H9 (cell line): ENCODE data around the gene CMSS1. TPM values are rescaled to one million over a fixed set of nuclear protein-coding genes. Genes with fewer than 3 reads are reported as not detected.

Experiments used
- DNase-seq: peaks from one replicate; pipeline ENCODE4 v3.0.0-alpha.2; 2017
- H2AFZ ChIP-seq: one replicate; pipeline ENCODE4 v1.6.1; 2013; ENCODE audit warnings: mild to moderate bottlenecking, low read length, control low read depth, moderate library complexity
- H2AK5ac ChIP-seq: 2 replicates; pipeline ENCODE4 v1.6.1; 2013; ENCODE audit warnings: low read length, control low read depth, mixed read lengths; ENCODE audit not compliant: insufficient read length
- H2BK120ac ChIP-seq: one replicate; pipeline ENCODE4 v1.6.1; 2013; ENCODE audit warnings: low read depth, mild to moderate bottlenecking, low read length, control low read depth, inconsistent platforms; ENCODE audit not compliant: poor library complexity, severe bottlenecking
- H2BK12ac ChIP-seq: 2 replicates; pipeline ENCODE4 v1.6.1; 2013; ENCODE audit warnings: low read length, control low read depth, mixed read lengths, low read depth; ENCODE audit not compliant: insufficient read length
- H2BK15ac ChIP-seq: 2 replicates; pipeline ENCODE4 v1.6.1; 2013; ENCODE audit warnings: low read depth, low read length, control low read depth
- H2BK20ac ChIP-seq: one replicate; pipeline ENCODE4 v1.6.1; 2013; ENCODE audit warnings: low read depth, mild to moderate bottlenecking, low read length, control low read depth, inconsistent platforms; ENCODE audit not compliant: poor library complexity, severe bottlenecking
- H2BK5ac ChIP-seq: 2 replicates; pipeline ENCODE4 v1.6.1; 2013; ENCODE audit warnings: low read length, control low read depth, mixed read lengths; ENCODE audit not compliant: insufficient read length
- H3K14ac ChIP-seq: 2 replicates; pipeline ENCODE4 v1.6.1; 2013; ENCODE audit warnings: low read length, control low read depth; ENCODE audit not compliant: insufficient read depth
- H3K18ac ChIP-seq: 2 replicates; pipeline ENCODE4 v1.6.1; 2013; ENCODE audit warnings: low read depth, mild to moderate bottlenecking, mixed read lengths, low read length, control low read depth; ENCODE audit not compliant: insufficient read length
- H3K23ac ChIP-seq: 2 replicates; pipeline ENCODE4 v1.6.1; 2013; ENCODE audit warnings: low read length, control low read depth, mixed read lengths, low read depth; ENCODE audit not compliant: insufficient read length
- H3K23me2 ChIP-seq: 2 replicates; pipeline ENCODE4 v1.6.1; 2013; ENCODE audit warnings: low read depth, mild to moderate bottlenecking, mixed read lengths, low read length, control low read depth; ENCODE audit not compliant: insufficient read length, poor library complexity, severe bottlenecking
- H3K27ac ChIP-seq: 2 replicates; pipeline ENCODE4 v1.5.1; 2013; ENCODE audit warnings: low read length, control low read depth, mixed read lengths, low read depth; ENCODE audit not compliant: insufficient read length
- H3K27me3 ChIP-seq: 2 replicates; pipeline ENCODE4 v1.6.1; 2013; ENCODE audit warnings: low read length, control low read depth, inconsistent platforms; ENCODE audit not compliant: insufficient read depth
- H3K4ac ChIP-seq: 2 replicates; pipeline ENCODE4 v1.6.1; 2013; ENCODE audit warnings: low read depth, mild to moderate bottlenecking, control low read depth, inconsistent platforms, low read length, moderate library complexity
- H3K4me1 ChIP-seq: 2 replicates; pipeline ENCODE4 v1.6.1; 2013; ENCODE audit warnings: low read length, control low read depth, inconsistent platforms; ENCODE audit not compliant: insufficient read depth
- H3K4me2 ChIP-seq: 2 replicates; pipeline ENCODE4 v1.6.1; 2013; ENCODE audit warnings: low read length, control low read depth, mixed read lengths; ENCODE audit not compliant: insufficient read length, insufficient read depth
- H3K56ac ChIP-seq: 2 replicates; pipeline ENCODE4 v1.6.1; 2013; ENCODE audit warnings: low read depth, mild to moderate bottlenecking, mixed read lengths, low read length, control low read depth; ENCODE audit not compliant: insufficient read length
- H3K79me1 ChIP-seq: 2 replicates; pipeline ENCODE4 v1.6.1; 2013; ENCODE audit warnings: low read depth, mild to moderate bottlenecking, moderate library complexity, low read length, control low read depth, inconsistent platforms; ENCODE audit not compliant: insufficient read depth, poor library complexity, severe bottlenecking
- H3K79me2 ChIP-seq: 2 replicates; pipeline ENCODE4 v1.6.1; 2013; ENCODE audit warnings: low read length, control low read depth, inconsistent platforms; ENCODE audit not compliant: insufficient read depth
- H3K9ac ChIP-seq: 2 replicates; pipeline ENCODE4 v1.6.1; 2013; ENCODE audit warnings: low read length, control low read depth, mixed read lengths; ENCODE audit not compliant: insufficient read length; ENCODE audit errors: extremely low read depth
- H3K9me3 ChIP-seq: one replicate; pipeline ENCODE4 v1.6.1; 2013; ENCODE audit warnings: low read depth, low read length, inconsistent platforms; ENCODE audit not compliant: control insufficient read depth
- H3T11ph ChIP-seq: one replicate; pipeline ENCODE4 v1.6.1; 2013; ENCODE audit warnings: mild to moderate bottlenecking, low read length, control low read depth, inconsistent platforms
- H4K20me1 ChIP-seq: one replicate; pipeline ENCODE4 v1.6.1; 2013; ENCODE audit not compliant: control insufficient read depth, insufficient read length, insufficient read depth
- H4K5ac ChIP-seq: 2 replicates; pipeline ENCODE4 v1.6.1; 2013; ENCODE audit warnings: low read depth, mild to moderate bottlenecking, mixed read lengths, low read length, control low read depth; ENCODE audit not compliant: insufficient read length
- H4K8ac ChIP-seq: replicated peaks from 2 replicates; pipeline ENCODE4 v1.6.1; 2013; ENCODE audit warnings: low read length, control low read depth, mixed read lengths, low read depth; ENCODE audit not compliant: insufficient read length
- H4K91ac ChIP-seq: 2 replicates; pipeline ENCODE4 v1.6.1; 2013; ENCODE audit warnings: low read depth, mild to moderate bottlenecking, moderate library complexity, mixed read lengths, low read length, control low read depth; ENCODE audit not compliant: insufficient read length
- H3K27ac Mint-ChIP-seq, 3 experiments: 2 replicates in 2 of 3; 3 replicates in 1 of 3; pipeline ENCODE4 v1.8.0; 2020 to 2021; ENCODE audit warnings: mixed read lengths in 3 of 3, mild to moderate bottlenecking in 1 of 3, moderate library complexity in 1 of 3
- H3K27me3 Mint-ChIP-seq: 2 replicates; pipeline ENCODE4 v1.8.0; 2021; ENCODE audit warnings: low read depth, mild to moderate bottlenecking, moderate library complexity, mixed read lengths
- H3K36me3 Mint-ChIP-seq, 3 experiments: 2 replicates in 2 of 3; 3 replicates in 1 of 3; pipeline ENCODE4 v1.8.0; 2020 to 2021; ENCODE audit warnings: low read depth in 3 of 3, mixed read lengths in 3 of 3; ENCODE audit not compliant: insufficient read depth in 1 of 3
- H3K4me1 Mint-ChIP-seq, 2 experiments: 2 replicates each; pipeline ENCODE4 v1.8.0; 2020; ENCODE audit warnings: mixed read lengths in 2 of 2
- H3K4me3 Mint-ChIP-seq, 2 experiments: 2 replicates in 1 of 2; 3 replicates in 1 of 2; pipeline ENCODE4 v1.8.0; 2020 to 2021; ENCODE audit warnings: mild to moderate bottlenecking in 2 of 2, mixed read lengths in 2 of 2, moderate library complexity in 1 of 2
- H3K9me3 Mint-ChIP-seq, 2 experiments: 2 replicates in 1 of 2; 3 replicates in 1 of 2; pipeline ENCODE4 v1.8.0; 2020; ENCODE audit warnings: mild to moderate bottlenecking in 2 of 2, mixed read lengths in 2 of 2, moderate library complexity in 1 of 2
- WGBS: extraction: QIAGEN DNeasy Blood & Tissue Kit; methylation state at CpG from one replicate; pipeline ENCODE4 v1.1.7; 2013; ENCODE audit warnings: missing lambda C conversion rate, low lambda C conversion rate, mixed read lengths; ENCODE audit not compliant: insufficient read length; ENCODE audit errors: extremely low coverage; 5-methylcytosine and 5-hydroxymethylcytosine counted together
- total RNA-seq: library from RNA; stranded (reverse); gene quantifications from 2 replicates; pipeline ENCODE4 v1.2.1, GENCODE V29; 2021
- TF ChIP-seq, protein P1 (sequence below): fragments of 200-600 bp; sonication (generic); conservative IDR thresholded peaks from 3 replicates; pipeline ENCODE4 v1.8.0; 2021; ENCODE audit warnings: antibody characterized with exemption, mild to moderate bottlenecking

The CMSS1 gene
- total RNA-seq, 1 experiment from 2014 or later, result 61.8 TPM

DNA sequence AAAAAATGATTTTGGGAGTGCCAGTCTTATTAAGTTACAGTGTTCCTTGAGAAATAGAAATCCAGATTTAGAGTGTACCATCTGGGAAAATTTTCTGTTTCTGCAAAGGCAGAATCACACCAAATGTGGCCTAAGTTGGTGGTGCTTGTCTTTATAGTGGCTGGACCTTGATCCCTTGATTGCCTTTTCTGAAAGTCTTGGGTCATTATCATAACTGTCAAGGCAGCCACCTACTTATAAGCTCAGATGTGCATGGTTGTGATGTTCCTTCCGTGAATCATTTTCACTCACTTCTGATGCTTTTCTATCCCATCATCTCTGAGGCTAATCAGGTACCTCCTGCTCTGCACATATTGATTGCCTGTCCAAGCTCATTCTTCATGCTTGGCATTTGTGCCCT lies 20.1 kb downstream of the CMSS1 start:
- H3K23ac ChIP-seq, result no peak overlapping the region
- H3K9me3 ChIP-seq, result no peaks in the 10 kb centered on the region
- H2BK15ac ChIP-seq, result no peak overlapping the region
- no peak overlapping the region for H3K14ac ChIP-seq
- peaks cover 6% of the 10 kb centered on the region for H3K79me1 ChIP-seq
- no peak overlapping the region for H2BK5ac ChIP-seq
- no peak overlapping the region for H3K4me2 ChIP-seq
- no peak overlapping the region for H3K56ac ChIP-seq
- H3K4ac ChIP-seq, result no peak overlapping the region
- H2AK5ac ChIP-seq, result no peak overlapping the region
- Mint-ChIP-seq H3K36me3 (no peaks in the 10 kb centered on the region), H3K27ac (no peak overlapping the region), H3K9me3 (no peaks in the 10 kb centered on the region), H3K4me1 (0 out of 4 replicates have a peak, but pooled peaks cover 0 to under 1% of the 10 kb centered on the region in 2 experiments), H3K4me3 (no peak overlapping the region), H3K27me3 (no peaks in the 10 kb centered on the region)
- H2BK120ac ChIP-seq, result no peak overlapping the region
- no peak overlapping the region for H2AFZ ChIP-seq
- no peaks in the 10 kb centered on the region for H3K23me2 ChIP-seq
- no peaks in the 10 kb centered on the region for H3K4me1 ChIP-seq
- H3K9ac ChIP-seq, result no peak overlapping the region
- WGBS, result no CpG with 5 or more reads among the region's 1 CpG
- no peak overlapping the region for H2BK12ac ChIP-seq
- TF ChIP-seq, protein P1, sequence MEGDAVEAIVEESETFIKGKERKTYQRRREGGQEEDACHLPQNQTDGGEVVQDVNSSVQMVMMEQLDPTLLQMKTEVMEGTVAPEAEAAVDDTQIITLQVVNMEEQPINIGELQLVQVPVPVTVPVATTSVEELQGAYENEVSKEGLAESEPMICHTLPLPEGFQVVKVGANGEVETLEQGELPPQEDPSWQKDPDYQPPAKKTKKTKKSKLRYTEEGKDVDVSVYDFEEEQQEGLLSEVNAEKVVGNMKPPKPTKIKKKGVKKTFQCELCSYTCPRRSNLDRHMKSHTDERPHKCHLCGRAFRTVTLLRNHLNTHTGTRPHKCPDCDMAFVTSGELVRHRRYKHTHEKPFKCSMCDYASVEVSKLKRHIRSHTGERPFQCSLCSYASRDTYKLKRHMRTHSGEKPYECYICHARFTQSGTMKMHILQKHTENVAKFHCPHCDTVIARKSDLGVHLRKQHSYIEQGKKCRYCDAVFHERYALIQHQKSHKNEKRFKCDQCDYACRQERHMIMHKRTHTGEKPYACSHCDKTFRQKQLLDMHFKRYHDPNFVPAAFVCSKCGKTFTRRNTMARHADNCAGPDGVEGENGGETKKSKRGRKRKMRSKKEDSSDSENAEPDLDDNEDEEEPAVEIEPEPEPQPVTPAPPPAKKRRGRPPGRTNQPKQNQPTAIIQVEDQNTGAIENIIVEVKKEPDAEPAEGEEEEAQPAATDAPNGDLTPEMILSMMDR, result no peak
- H2BK20ac ChIP-seq, result no peak overlapping the region
- no peak for DNase-seq
- peaks cover 3% of the 10 kb centered on the region; the same call in 1 of the 2 replicates for H3K79me2 ChIP-seq
- H4K5ac ChIP-seq, result no peak overlapping the region
- no peak overlapping the region for H4K91ac ChIP-seq
- no peak overlapping the region for H3K18ac ChIP-seq
- H4K8ac ChIP-seq, result no peak overlapping the region
- no peak overlapping the region for H3T11ph ChIP-seq
- H3K27ac ChIP-seq, result no peak overlapping the region
- no peaks in the 10 kb centered on the region for H4K20me1 ChIP-seq
- no peaks in the 10 kb centered on the region for H3K27me3 ChIP-seq
